HepG2 (cell line): ENCODE measurements around the gene ENG. TPM values are rescaled to one million over a fixed set of nuclear protein-coding genes. Genes with fewer than 3 reads are reported as not detected.

ENCODE experiments used
- ATAC-seq: fragments of 200-7000 bp; cut with Tn5 transposase; 3 replicates; pipeline ENCODE4 v1.9.1; 2020; ENCODE audit warnings: mild to moderate bottlenecking, moderate library complexity
- BruUV-seq: library from RNA; stranded (reverse); fragments of 400-500 nt; replicated peaks from 2 replicates; lab custom pipeline; 2021; lab: Mats Ljungman, UMichigan
- CTCF ChIA-PET: fragments of 300-600 bp; formaldehyde crosslinking; extraction: SDS; loops from one replicate; lab custom pipeline; 2021; ENCODE audit warnings: low total read pairs, inconsistent platforms, low intra/inter-chr PET ratio; lab: Yijun Ruan, JAX
- POLR2A ChIA-PET: fragments of 350-600 bp; sonication (Branson Sonifier 250); formaldehyde crosslinking; loops from one replicate; lab custom pipeline; 2020; ENCODE audit warnings: antibody characterized with exemption, inconsistent platforms; lab: Yijun Ruan, JAX
- DNase-seq: peaks from one replicate; pipeline ENCODE4 v3.0.0-alpha.2; 2015; ENCODE audit warnings: low spot score
- FAIRE-seq: peaks from 3 replicates; lab custom pipeline; 2011; peaks lifted over from hg19 to GRCh38; lab: Jason Lieb, UNC
- H2AFZ ChIP-seq: one replicate; pipeline ENCODE4 v1.6.1; 2011; ENCODE audit warnings: low read length, inconsistent platforms
- H3K27ac ChIP-seq: fragments of 300-600 bp; 3 replicates; pipeline ENCODE4 v1.8.0; 2011; ENCODE audit warnings: mixed run types, mild to moderate bottlenecking, mixed read lengths, low read length, inconsistent platforms; ENCODE audit not compliant: insufficient read depth; ENCODE audit errors: extremely low read length
- H3K27me3 ChIP-seq, 2 experiments: fragments of 200-600 bp in 1 of 2; 2 replicates in 1 of 2; 3 replicates in 1 of 2; pipeline versions ENCODE4 v1.6.0 to v1.8.0; 2011; ENCODE audit warnings: low read length in 2 of 2, mild to moderate bottlenecking in 2 of 2, moderate library complexity in 2 of 2, inconsistent platforms in 1 of 2; ENCODE audit not compliant: insufficient read depth in 2 of 2, control insufficient read depth in 1 of 2
- H3K36me3 ChIP-seq, 2 experiments: fragments of 200-600 bp in 1 of 2; replicated peaks in 1 of 2; 2 replicates in 1 of 2; 3 replicates in 1 of 2; pipeline versions ENCODE4 v1.5.1 to v1.8.0; 2011; ENCODE audit warnings: low read length in 2 of 2, inconsistent platforms in 1 of 2; ENCODE audit not compliant: insufficient read depth in 2 of 2, control insufficient read depth in 1 of 2
- H3K4me1 ChIP-seq: 2 replicates; pipeline ENCODE4 v1.5.1; 2012; ENCODE audit warnings: low read length, inconsistent platforms; ENCODE audit not compliant: insufficient read depth
- H3K4me2 ChIP-seq: 2 replicates; pipeline ENCODE4 v1.6.0; 2011; ENCODE audit warnings: low read depth, low read length, inconsistent platforms
- H3K4me3 ChIP-seq, 3 experiments: fragments of 200-600 bp in 1 of 3; sonication (generic), shearing (Covaris generic) in 1 of 3; replicated peaks in 1 of 3; 2 replicates each; pipeline ENCODE4 v1.5.1; 2011 to 2016; ENCODE audit warnings: low read length in 3 of 3, inconsistent platforms in 2 of 3, low read depth in 2 of 3, mild to moderate bottlenecking in 2 of 3, control low read depth in 1 of 3, mixed read lengths in 1 of 3; ENCODE audit not compliant: insufficient read depth in 1 of 3
- H3K79me2 ChIP-seq: one replicate; pipeline ENCODE4 v1.6.1; 2011; ENCODE audit warnings: low read length, inconsistent platforms; ENCODE audit not compliant: insufficient read depth
- H3K9ac ChIP-seq: 2 replicates; pipeline ENCODE4 v1.6.0; 2011; ENCODE audit warnings: mild to moderate bottlenecking, low read depth, low read length, inconsistent platforms; ENCODE audit not compliant: insufficient read depth
- H3K9me3 ChIP-seq: 2 replicates; pipeline ENCODE4 v1.5.1; 2012; ENCODE audit warnings: mild to moderate bottlenecking, low read length
- H4K20me1 ChIP-seq: 2 replicates; pipeline ENCODE4 v1.6.0; 2011; ENCODE audit warnings: inconsistent platforms, mild to moderate bottlenecking, low read length, moderate library complexity; ENCODE audit not compliant: insufficient read depth
- BORCS8-MEF2B ChIP-seq: sonication (generic); formaldehyde crosslinking; IDR thresholded peaks from 2 replicates; pipeline ENCODE4 v1.8.0; 2022; ENCODE audit warnings: mild to moderate bottlenecking, missing genetic modification reagents
- CAMTA2 ChIP-seq: sonication (generic); formaldehyde crosslinking; IDR thresholded peaks from 2 replicates; pipeline ENCODE4 v1.4.0; 2020; ENCODE audit warnings: mild to moderate bottlenecking, missing genetic modification reagents, borderline replicate concordance
- HOXA7 ChIP-seq: sonication (generic); formaldehyde crosslinking; IDR thresholded peaks from 2 replicates; pipeline ENCODE4 v1.8.1; 2022; ENCODE audit warnings: mild to moderate bottlenecking, missing genetic modification reagents, moderate library complexity
- MED1 ChIP-seq: sonication (generic); formaldehyde crosslinking; IDR thresholded peaks from 2 replicates; pipeline ENCODE4 v1.4.0; 2020; ENCODE audit warnings: missing genetic modification reagents
- POGZ ChIP-seq: sonication (generic); formaldehyde crosslinking; IDR thresholded peaks from 2 replicates; pipeline ENCODE4 v1.4.0; 2020; ENCODE audit warnings: mild to moderate bottlenecking, missing genetic modification reagents
- SETDB1 ChIP-seq: sonication (generic); formaldehyde crosslinking; IDR thresholded peaks from 2 replicates; pipeline ENCODE4 v1.5.1; 2020; ENCODE audit warnings: missing genetic modification reagents, mild to moderate bottlenecking, borderline replicate concordance
- SP1 ChIP-seq, 2 experiments: fragments of 450-650 bp in 1 of 2; sonication (generic) in 1 of 2; formaldehyde crosslinking in 1 of 2; IDR thresholded peaks; 2 replicates each; pipeline versions ENCODE4 v1.4.0 to v1.6.1; 2016 to 2020; ENCODE audit warnings: missing genetic modification reagents in 1 of 2
- SP5 ChIP-seq: IDR thresholded peaks from 2 replicates; pipeline ENCODE4 v1.6.1; 2016; ENCODE audit warnings: low read depth, borderline replicate concordance
- ZBTB21 ChIP-seq: sonication (generic); formaldehyde crosslinking; IDR thresholded peaks from 2 replicates; pipeline ENCODE4 v1.4.0; 2020; ENCODE audit warnings: missing genetic modification reagents
- ZNF142 ChIP-seq: sonication (generic); formaldehyde crosslinking; IDR thresholded peaks from 2 replicates; pipeline ENCODE4 v1.4.0; 2020; ENCODE audit warnings: missing genetic modification reagents
- ZNF530 ChIP-seq: sonication (generic); formaldehyde crosslinking; IDR thresholded peaks from 2 replicates; pipeline ENCODE4 v1.5.0; 2020; ENCODE audit warnings: low read depth, mild to moderate bottlenecking, missing genetic modification reagents
- ZNF546 ChIP-seq: sonication (generic); formaldehyde crosslinking; conservative IDR thresholded peaks from 2 replicates; pipeline ENCODE4 v1.8.1; 2023; ENCODE audit warnings: mild to moderate bottlenecking, missing genetic modification reagents
- ZNF609 ChIP-seq: sonication (generic); formaldehyde crosslinking; IDR thresholded peaks from 2 replicates; pipeline ENCODE4 v1.4.0; 2020; ENCODE audit warnings: mild to moderate bottlenecking, missing genetic modification reagents, borderline replicate concordance
- WGBS: methylation state at CpG from one replicate; pipeline ENCODE4 v1.1.6; 2017; ENCODE audit warnings: low lambda C conversion rate; 5-methylcytosine and 5-hydroxymethylcytosine counted together
- in situ Hi-C: cut with HindIII; loops from 2 replicates; pipeline ENCODE4 v1.10.0; 2017; ENCODE audit warnings: low pct_unique_long_range_greater_than_20kb; ENCODE audit not compliant: extremely low pct_ligation_motif_present
- intact Hi-C: fragments of 100-400 bp; cut with micrococcal nuclease; formaldehyde crosslinking; loops from one replicate; pipeline ENCODE4 v1.10.0; 2022; ENCODE audit not compliant: unreplicated experiment
- polyA plus RNA-seq, 8 experiments: library from polyadenylated mRNA; depleted of rRNA in 3 of 8; stranded (reverse) in 7 of 8; unstranded in 1 of 8; fragments of >200 nt; fragmentation: Illumina TruSeq in 4 of 8; extraction: Trizol in 4 of 8; gene quantifications; 2 replicates each; pipeline versions ENCODE4 v1.2.1 to v1.2.3, GENCODE V29; 2011 to 2016; ENCODE audit warnings: low read depth in 4 of 8, missing spikeins in 1 of 8, mixed read lengths in 1 of 8; ENCODE audit not compliant: insufficient read depth in 1 of 8
- total RNA-seq, 5 experiments: library from RNA; depleted of rRNA; stranded (reverse); fragments of >200 nt; fragmentation: Illumina TruSeq; extraction: Trizol; gene quantifications; 2 replicates each; pipeline ENCODE4 v1.2.3, GENCODE V29; 2016; ENCODE audit warnings: low read depth in 1 of 5

Gene ENG
- total and polyA plus RNA-seq, 2 of the 13 experiments (the other 11 are each of a cell fraction or from before 2014, with no cell fraction given) = 0.02 to 1.1 TPM

- Histone ChIP-seq H3K4me2 (no peak overlapping the region), H3K79me2 (no peaks in the 10 kb centered on the region), H3K27me3 (no peaks in the 10 kb centered on the region), H3K4me3 (no peak overlapping the region), H3K4me1 (peaks cover 33% of the 10 kb centered on the region), H3K9ac (no peak overlapping the region), H3K27ac (no peak overlapping the region), H3K9me3 (no peaks in the 10 kb centered on the region), H4K20me1 (no peaks in the 10 kb centered on the region), H2AFZ (no peak overlapping the region), H3K36me3 (no peaks in the 10 kb centered on the region; a peak in 1 of 5 replicates)
- intact Hi-C loops = no loop called here
- DNase-seq (no peak), FAIRE-seq (no peak), ATAC-seq (no peak)
- POLR2A ChIA-PET = no interaction called here
- 92% methylated on average over 11 of the region's 20 CpGs for WGBS
- BruUV-seq = no TSS peak
- in situ Hi-C loops = loop anchor here (5.0 kb wide), 1 partner anchor 45 kb away; the partner anchor contains the start of gene ST6GALNAC4
- CTCF ChIA-PET = no interaction called here
- no peak for TF ChIP-seq MED1
- no peak for TF ChIP-seq BORCS8-MEF2B (CRISPR knock-in tag)
- no peak for TF ChIP-seq CAMTA2 (CRISPR knock-in tag)
- no peak for TF ChIP-seq SP1 (IDR thresholded peaks at IDR 0.05)
- TF ChIP-seq SP1 (CRISPR knock-in tag; IDR thresholded peaks at IDR 0.05) = no peak
- TF ChIP-seq ZNF530 (CRISPR knock-in tag) = no peak
- TF ChIP-seq POGZ = no peak
- TF ChIP-seq ZNF609 (CRISPR knock-in tag) = no peak
- TF ChIP-seq ZNF546 (CRISPR knock-in tag) = no peak
- TF ChIP-seq SP5 = no peak
- TF ChIP-seq SETDB1 (CRISPR knock-in tag) = no peak
- TF ChIP-seq ZNF142 (CRISPR knock-in tag) = no peak
- no peak for TF ChIP-seq ZBTB21 (CRISPR knock-in tag)
- TF ChIP-seq HOXA7 (CRISPR knock-in tag) = no peak
Observed at GRCh38 chr9:127872369-127873222, 18.1 kb upstream of the ENG start.
